ENCODE results near the gene PCDHGB2. TPM values are rescaled to one million over a fixed set of nuclear protein-coding genes. Genes with fewer than 3 reads are reported as not detected.
"Not testable (repeated sequence)": the region's sequence is repeated elsewhere in the genome, so short reads cannot be mapped to it uniquely, and the experiment has no call there.

The PCDHGB2 gene
- 0.69 and 0.77 TPM in 2 replicates for total RNA-seq (2014; rRNA removed; shearing (Covaris generic))
- 0.71 and 0.96 TPM in 2 replicates for polyA plus RNA-seq (2015; cell fraction: cytosol; rRNA removed)
- polyA plus RNA-seq (2015; cell fraction: nucleus; rRNA removed), result 4.3 and 5.8 TPM in 2 replicates

- peak; percentile 30 for DNase-seq (ENCODE audit: low read depth)
Observed at GRCh38 chr5:141359790-141360426, at the start of gene PCDHGB2. PCDHGB2 (plus strand) TSS chr5:141359994; CDS start chr5:141360136, 142 bp downstream.

- DNase-seq (ENCODE audit: low read depth), result no peak
Observed at GRCh38 chr5:141313711-141314110, 46.1 kb upstream of the PCDHGB2 start.

GRCh38 chr5:141316963-141317362 lies 42.8 kb upstream of the PCDHGB2 start:
- DNase-seq (ENCODE audit: low read depth), result not testable (repeated sequence)

GRCh38 chr5:141319202-141319601 lies 40.6 kb upstream of the PCDHGB2 start:
- no peak for DNase-seq (ENCODE audit: low read depth)

- DNase-seq (ENCODE audit: low read depth), result no peak
Observed at GRCh38 chr5:141319699-141320098, 40.1 kb upstream of the PCDHGB2 start.

GRCh38 chr5:141320225-141321169 lies 39.3 kb upstream of the PCDHGB2 start, which contains the start of gene TAF7:
TAF7 (minus strand) TSS chr5:141320784; CDS start chr5:141320044, 740 bp downstream.
- DNase-seq (ENCODE audit: low read depth), result peak; percentile 78

- DNase-seq (ENCODE audit: low read depth), result no peak
Observed at GRCh38 chr5:141322261-141322660, 37.5 kb upstream of the PCDHGB2 start.

GRCh38 chr5:141326088-141326854 lies 33.5 kb upstream of the PCDHGB2 start:
- peak; percentile 40 for DNase-seq (ENCODE audit: low read depth)

- no peak for DNase-seq (ENCODE audit: low read depth)
Observed at GRCh38 chr5:141328231-141328630, 31.6 kb upstream of the PCDHGB2 start.

- peak; percentile 45 for DNase-seq (ENCODE audit: low read depth)
Observed at GRCh38 chr5:141330299-141331080, 29.3 kb upstream of the PCDHGB2 start, which contains the start of gene PCDHGA1. PCDHGA1 (plus strand) TSS chr5:141330514.

- not testable (repeated sequence) for DNase-seq (ENCODE audit: low read depth)
Observed at GRCh38 chr5:141332571-141332970, 27.2 kb upstream of the PCDHGB2 start.

- peak; percentile 36 for DNase-seq (ENCODE audit: low read depth)
Observed at GRCh38 chr5:141338538-141339306, 21.1 kb upstream of the PCDHGB2 start, which contains the start of gene PCDHGA2. PCDHGA2 (plus strand) TSS chr5:141338760.

GRCh38 chr5:141340781-141341354 lies 18.9 kb upstream of the PCDHGB2 start:
- not testable (repeated sequence) for DNase-seq (ENCODE audit: low read depth)

- DNase-seq (ENCODE audit: low read depth), result no peak
Observed at GRCh38 chr5:141342773-141343172, 17.0 kb upstream of the PCDHGB2 start.

- DNase-seq (ENCODE audit: low read depth), result peak; percentile 34
Observed at GRCh38 chr5:141343242-141343952, 16.4 kb upstream of the PCDHGB2 start, which contains the start of gene PCDHGA3. PCDHGA3 (plus strand) TSS chr5:141343829; CDS start chr5:141344034, 205 bp downstream.

- DNase-seq (ENCODE audit: low read depth), result no peak
Observed at GRCh38 chr5:141343953-141344463, 15.8 kb upstream of the PCDHGB2 start.

GRCh38 chr5:141345327-141345726 lies 14.5 kb upstream of the PCDHGB2 start:
- no peak for DNase-seq (ENCODE audit: low read depth)

GRCh38 chr5:141346017-141346416 lies 13.8 kb upstream of the PCDHGB2 start:
- DNase-seq (ENCODE audit: low read depth), result not testable (repeated sequence)

All from HT1080 (cell line).